ENCODE measurements around the gene RDH12. TPM values are rescaled to one million over a fixed set of nuclear protein-coding genes. Genes with fewer than 3 reads are reported as not detected.

The RDH12 gene
- total RNA-seq, 3 donors from 2014 or later, result not detected

DNA sequence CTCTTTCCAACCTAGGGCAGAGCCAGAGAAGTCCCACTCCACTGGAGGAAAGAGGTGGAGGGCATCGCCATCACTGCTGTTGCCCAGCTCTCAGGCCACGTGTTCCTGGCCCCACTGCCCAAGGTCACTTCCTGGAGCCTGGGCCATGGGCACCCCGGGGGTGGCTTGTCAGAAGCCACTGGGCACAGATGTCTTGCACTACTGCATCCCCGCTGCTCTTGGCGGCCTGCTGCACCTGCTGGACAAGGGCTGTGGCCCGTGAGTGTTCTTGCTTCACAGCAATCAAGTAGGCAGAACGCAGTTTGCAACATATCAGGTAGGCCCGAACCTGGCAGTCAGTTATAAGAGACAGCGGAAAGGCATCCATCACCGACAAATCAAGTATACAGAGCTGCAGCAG, 46.6 kb downstream of the RDH12 start:
- peaks cover 10% of the 10 kb centered on the region for H3K36me3 ChIP-seq
- no peaks in the 10 kb centered on the region for H3K4me1 ChIP-seq
- intact Hi-C loops (cut with DNase I; ENCODE audit: low total_unique reads), result no loop called here
- H3K4me3 ChIP-seq, result no peak overlapping the region
- no peaks in the 10 kb centered on the region for H3K9me3 ChIP-seq
- H3K27me3 ChIP-seq, result no peaks in the 10 kb centered on the region
- DNase-seq (ENCODE audit: low spot score in 2 of 2), result no peak
- H3K27ac ChIP-seq, result no peak overlapping the region
- TF ChIP-seq POLR2A (IDR thresholded peaks at IDR 0.05), result no peak
- TF ChIP-seq POLR2AphosphoS5 (IDR thresholded peaks at IDR 0.05), result no peak
- TF ChIP-seq, protein P1, sequence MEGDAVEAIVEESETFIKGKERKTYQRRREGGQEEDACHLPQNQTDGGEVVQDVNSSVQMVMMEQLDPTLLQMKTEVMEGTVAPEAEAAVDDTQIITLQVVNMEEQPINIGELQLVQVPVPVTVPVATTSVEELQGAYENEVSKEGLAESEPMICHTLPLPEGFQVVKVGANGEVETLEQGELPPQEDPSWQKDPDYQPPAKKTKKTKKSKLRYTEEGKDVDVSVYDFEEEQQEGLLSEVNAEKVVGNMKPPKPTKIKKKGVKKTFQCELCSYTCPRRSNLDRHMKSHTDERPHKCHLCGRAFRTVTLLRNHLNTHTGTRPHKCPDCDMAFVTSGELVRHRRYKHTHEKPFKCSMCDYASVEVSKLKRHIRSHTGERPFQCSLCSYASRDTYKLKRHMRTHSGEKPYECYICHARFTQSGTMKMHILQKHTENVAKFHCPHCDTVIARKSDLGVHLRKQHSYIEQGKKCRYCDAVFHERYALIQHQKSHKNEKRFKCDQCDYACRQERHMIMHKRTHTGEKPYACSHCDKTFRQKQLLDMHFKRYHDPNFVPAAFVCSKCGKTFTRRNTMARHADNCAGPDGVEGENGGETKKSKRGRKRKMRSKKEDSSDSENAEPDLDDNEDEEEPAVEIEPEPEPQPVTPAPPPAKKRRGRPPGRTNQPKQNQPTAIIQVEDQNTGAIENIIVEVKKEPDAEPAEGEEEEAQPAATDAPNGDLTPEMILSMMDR (IDR thresholded peaks at IDR 0.05), result no peak

DNA sequence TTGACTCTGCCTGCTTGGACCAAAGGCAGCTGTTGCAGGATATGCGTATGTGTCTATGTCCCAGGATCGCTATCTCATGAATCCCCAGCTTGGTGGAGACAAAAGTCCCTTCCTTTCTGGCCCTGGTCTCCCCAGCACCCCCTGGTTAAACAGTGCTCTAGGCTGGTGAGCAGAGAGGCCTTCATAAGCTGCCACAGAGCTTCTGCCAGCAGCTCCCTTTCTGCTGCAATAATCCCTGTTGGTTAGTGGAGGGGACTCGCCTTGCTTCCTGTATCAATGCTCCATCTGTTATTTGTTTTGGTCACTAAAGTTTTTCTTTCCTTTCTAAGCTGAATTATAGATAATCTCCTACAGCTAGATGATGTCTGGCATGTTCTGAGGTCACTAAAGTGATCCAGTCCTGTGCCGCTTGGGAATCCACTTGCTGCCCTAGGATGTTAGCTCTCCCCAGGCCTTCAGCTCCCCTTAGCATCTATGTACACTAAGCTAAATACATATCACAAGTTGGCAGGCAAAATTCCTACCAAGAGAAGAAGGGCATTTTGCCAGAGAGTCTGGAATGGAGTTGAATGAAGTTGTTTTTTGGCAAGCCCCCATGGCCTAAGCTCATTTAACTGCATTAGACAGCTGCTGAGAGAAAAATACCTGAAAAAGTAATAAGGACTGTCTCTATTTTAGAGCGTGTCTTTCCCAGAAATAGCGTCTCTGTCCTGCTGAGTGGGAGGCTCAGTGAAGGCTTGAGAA, 47.8 kb downstream of the RDH12 start:
- intact Hi-C loops (cut with DNase I; ENCODE audit: low total_unique reads), result no loop called here
- TF ChIP-seq POLR2A (IDR thresholded peaks at IDR 0.05), result no peak
- TF ChIP-seq POLR2AphosphoS5 (IDR thresholded peaks at IDR 0.05), result no peak
- TF ChIP-seq, protein P1 (IDR thresholded peaks at IDR 0.05), result no peak
- DNase-seq (ENCODE audit: low spot score in 2 of 2), result no peak
- Histone ChIP-seq H3K9me3 (no peaks in the 10 kb centered on the region), H3K4me3 (no peak overlapping the region), H3K27ac (no peak overlapping the region), H3K36me3 (peaks cover 10% of the 10 kb centered on the region), H3K27me3 (no peaks in the 10 kb centered on the region), H3K4me1 (no peaks in the 10 kb centered on the region)

DNA sequence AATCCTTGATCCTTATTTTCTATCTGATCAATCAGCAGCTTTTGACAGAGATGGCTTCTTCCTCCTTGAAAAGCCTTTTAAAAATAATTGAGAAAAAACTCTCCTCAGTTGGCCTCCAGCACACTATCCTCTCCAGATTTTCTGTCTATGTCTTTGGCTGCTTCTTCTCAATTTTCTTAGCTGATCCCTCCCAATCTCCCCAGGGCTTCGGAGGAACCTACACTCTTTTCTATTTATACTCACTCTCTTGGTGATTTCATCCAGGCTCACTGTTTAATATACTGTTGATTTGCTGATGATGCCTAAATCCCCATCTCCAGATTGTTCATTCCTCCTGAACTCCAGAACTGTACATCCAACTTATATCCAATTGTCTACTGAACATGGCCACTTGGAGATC, 54.8 kb downstream of the RDH12 start:
- no peak for DNase-seq (ENCODE audit: low spot score in 2 of 2)
- intact Hi-C loops (cut with DNase I; ENCODE audit: low total_unique reads), result no loop called here
- TF ChIP-seq, protein P1 (IDR thresholded peaks at IDR 0.05), result no peak
- TF ChIP-seq POLR2AphosphoS5 (IDR thresholded peaks at IDR 0.05) (no peak), POLR2A (IDR thresholded peaks at IDR 0.05) (no peak)
- Histone ChIP-seq H3K36me3 (peaks cover 12% of the 10 kb centered on the region), H3K27ac (no peak overlapping the region), H3K9me3 (no peaks in the 10 kb centered on the region), H3K4me3 (no peak overlapping the region), H3K4me1 (no peaks in the 10 kb centered on the region), H3K27me3 (no peaks in the 10 kb centered on the region)

DNA sequence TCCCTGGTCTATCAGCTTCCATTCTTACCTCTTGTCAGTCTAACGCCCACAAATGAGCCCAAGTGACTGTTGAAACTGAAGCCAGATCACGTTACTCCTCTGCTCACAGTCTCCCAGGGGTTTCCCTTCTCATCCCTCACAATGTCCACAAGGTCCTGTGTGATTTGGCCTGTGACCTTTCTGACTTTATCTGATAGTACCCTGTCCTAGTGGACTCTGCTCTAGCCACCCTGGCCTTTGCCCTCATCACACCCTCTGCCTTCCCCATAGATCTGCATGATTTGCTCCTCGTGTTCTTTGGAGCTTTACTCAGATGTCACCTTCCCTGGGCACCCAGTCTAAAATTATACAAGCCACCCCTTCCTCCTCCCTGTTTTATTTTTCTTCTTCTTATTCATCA, 55.5 kb downstream of the RDH12 start:
- H3K27ac ChIP-seq, result no peak overlapping the region
- H3K36me3 ChIP-seq, result peaks cover 12% of the 10 kb centered on the region
- intact Hi-C loops (cut with DNase I; ENCODE audit: low total_unique reads), result no loop called here
- no peak for DNase-seq (ENCODE audit: low spot score in 2 of 2)
- H3K4me1 ChIP-seq, result no peaks in the 10 kb centered on the region
- H3K27me3 ChIP-seq, result no peaks in the 10 kb centered on the region
- H3K9me3 ChIP-seq, result no peaks in the 10 kb centered on the region
- H3K4me3 ChIP-seq, result no peak overlapping the region
- TF ChIP-seq POLR2AphosphoS5 (IDR thresholded peaks at IDR 0.05) (no peak), POLR2A (IDR thresholded peaks at IDR 0.05) (no peak)
- TF ChIP-seq, protein P1 (IDR thresholded peaks at IDR 0.05), result no peak

DNA sequence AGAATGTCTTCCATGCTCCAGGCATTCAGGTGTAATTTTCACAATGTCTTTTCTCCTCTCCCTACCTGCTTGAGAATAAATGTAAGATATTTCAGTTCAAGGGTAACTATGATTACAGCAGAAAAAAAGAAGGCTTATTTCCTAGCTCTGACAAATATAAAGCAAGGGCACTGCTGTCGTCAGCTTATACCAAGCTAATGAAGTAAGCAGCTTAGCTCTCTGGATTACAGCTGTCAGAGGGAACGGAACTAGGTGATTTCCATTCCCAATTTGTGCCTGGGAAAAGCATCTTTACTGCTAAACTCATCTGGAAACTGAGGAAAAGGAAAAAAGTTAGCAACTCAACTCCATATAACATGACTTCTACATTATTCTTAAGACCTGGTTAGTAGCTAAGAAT, 58.2 kb downstream of the RDH12 start:
- Histone ChIP-seq H3K9me3 (no peaks in the 10 kb centered on the region), H3K27me3 (no peaks in the 10 kb centered on the region), H3K27ac (no peak overlapping the region), H3K36me3 (peaks cover 10% of the 10 kb centered on the region), H3K4me1 (no peaks in the 10 kb centered on the region), H3K4me3 (no peak overlapping the region)
- TF ChIP-seq POLR2A (IDR thresholded peaks at IDR 0.05) (no peak), POLR2AphosphoS5 (IDR thresholded peaks at IDR 0.05) (no peak)
- TF ChIP-seq, protein P1 (IDR thresholded peaks at IDR 0.05), result no peak
- intact Hi-C loops (cut with DNase I; ENCODE audit: low total_unique reads), result no loop called here
- no peak for DNase-seq (ENCODE audit: low spot score in 2 of 2)

Measured in breast epithelium (tissue), 4 donors.